Mesenchymal stem cell (in vitro differentiated cells and primary cell): Measurements from ENCODE around the gene SIK3.

Source experiments
- DNase-seq: peaks from one replicate; pipeline ENCODE4 v3.0.0-alpha.2; 2013
- H2AFZ ChIP-seq: one replicate; pipeline ENCODE4 v1.6.1; 2013; ENCODE audit warnings: low read depth, mild to moderate bottlenecking, control low read depth, inconsistent platforms, low read length, moderate library complexity
- H2AK5ac ChIP-seq: 2 replicates; pipeline ENCODE4 v1.6.1; 2013; ENCODE audit warnings: low read length, moderate library complexity, mild to moderate bottlenecking, inconsistent platforms; ENCODE audit not compliant: severe bottlenecking
- H2BK120ac ChIP-seq: one replicate; pipeline ENCODE4 v1.6.1; 2013; ENCODE audit warnings: low read depth, mild to moderate bottlenecking, inconsistent platforms, low read length, moderate library complexity
- H2BK12ac ChIP-seq, 2 experiments: one replicate each; pipeline ENCODE4 v1.6.1; 2013; ENCODE audit warnings: inconsistent platforms in 2 of 2, low read length in 2 of 2, mild to moderate bottlenecking in 2 of 2, moderate library complexity in 2 of 2, control low read depth in 1 of 2
- H2BK15ac ChIP-seq: one replicate; pipeline ENCODE4 v1.6.1; 2013; ENCODE audit warnings: mild to moderate bottlenecking, low read depth, inconsistent platforms; ENCODE audit not compliant: poor library complexity, severe bottlenecking
- H2BK5ac ChIP-seq: 2 replicates; pipeline ENCODE4 v1.6.1; 2013; ENCODE audit warnings: low read depth, mild to moderate bottlenecking, low read length, control low read depth, inconsistent platforms; ENCODE audit not compliant: poor library complexity, severe bottlenecking
- H3K14ac ChIP-seq, 2 experiments: one replicate each; pipeline ENCODE4 v1.6.1; 2013; ENCODE audit warnings: inconsistent platforms in 2 of 2, low read length in 2 of 2, control low read depth in 1 of 2, mild to moderate bottlenecking in 1 of 2, moderate library complexity in 1 of 2
- H3K18ac ChIP-seq, 2 experiments: one replicate each; pipeline ENCODE4 v1.6.1; 2013; ENCODE audit warnings: inconsistent platforms in 2 of 2, low read length in 2 of 2, control low read depth in 1 of 2, low read depth in 1 of 2, mild to moderate bottlenecking in 1 of 2
- H3K23ac ChIP-seq, 2 experiments: one replicate each; pipeline ENCODE4 v1.6.1; 2013; ENCODE audit warnings: inconsistent platforms in 2 of 2, low read length in 2 of 2, mild to moderate bottlenecking in 2 of 2, moderate library complexity in 2 of 2, control low read depth in 1 of 2
- H3K27ac ChIP-seq: 2 replicates; pipeline ENCODE4 v1.5.1; 2013; ENCODE audit warnings: mild to moderate bottlenecking, moderate library complexity, low read length, control low read depth, inconsistent platforms; ENCODE audit not compliant: poor library complexity, severe bottlenecking
- H3K27me3 ChIP-seq, 2 experiments: 2 replicates each; pipeline versions ENCODE4 v1.6.1 to v1.7.0; 2013; ENCODE audit warnings: low read length in 2 of 2, mild to moderate bottlenecking in 2 of 2, moderate library complexity in 2 of 2, control low read depth in 1 of 2, inconsistent platforms in 1 of 2; ENCODE audit not compliant: control insufficient read depth in 1 of 2, insufficient read depth in 1 of 2
- H3K36me3 ChIP-seq, 2 experiments: 2 replicates each; pipeline versions ENCODE4 v1.6.1 to v1.7.0; 2013; ENCODE audit warnings: low read length in 2 of 2, control low read depth in 1 of 2, inconsistent platforms in 1 of 2, low read depth in 1 of 2, mild to moderate bottlenecking in 1 of 2; ENCODE audit not compliant: insufficient read depth in 2 of 2, control insufficient read depth in 1 of 2
- H3K4ac ChIP-seq, 2 experiments: one replicate each; pipeline ENCODE4 v1.6.1; 2013; ENCODE audit warnings: inconsistent platforms in 2 of 2, low read length in 2 of 2, mild to moderate bottlenecking in 2 of 2, moderate library complexity in 2 of 2, control low read depth in 1 of 2, low read depth in 1 of 2
- H3K4me1 ChIP-seq: 2 replicates; pipeline ENCODE4 v1.6.1; 2013; ENCODE audit warnings: low read depth, low read length, control low read depth; ENCODE audit not compliant: control insufficient read depth, insufficient read depth
- H3K4me2 ChIP-seq: 2 replicates; pipeline ENCODE4 v1.6.1; 2013; ENCODE audit warnings: low read length, mild to moderate bottlenecking, inconsistent platforms; ENCODE audit not compliant: poor library complexity, severe bottlenecking
- H3K4me3 ChIP-seq, 2 experiments: 2 replicates each; pipeline versions ENCODE4 v1.5.1 to v1.7.0; 2013; ENCODE audit warnings: low read length in 2 of 2, mild to moderate bottlenecking in 2 of 2, control low read depth in 1 of 2, low read depth in 1 of 2; ENCODE audit not compliant: insufficient read depth in 1 of 2
- H3K79me1 ChIP-seq: replicated peaks from 2 replicates; pipeline ENCODE4 v1.6.1; 2013; ENCODE audit warnings: mild to moderate bottlenecking, control low read depth, low read length, inconsistent platforms; ENCODE audit not compliant: poor library complexity, severe bottlenecking
- H3K9ac ChIP-seq: 2 replicates; pipeline ENCODE4 v1.7.0; 2013; ENCODE audit warnings: mild to moderate bottlenecking, low read length, moderate library complexity
- H3K9me3 ChIP-seq: 2 replicates; pipeline ENCODE4 v1.7.0; 2013; ENCODE audit warnings: mild to moderate bottlenecking, low read length; ENCODE audit not compliant: control insufficient read depth
- H4K8ac ChIP-seq: one replicate; pipeline ENCODE4 v1.6.1; 2013; ENCODE audit warnings: inconsistent platforms, mild to moderate bottlenecking, low read length, moderate library complexity
- H4K91ac ChIP-seq: one replicate; pipeline ENCODE4 v1.6.1; 2013; ENCODE audit warnings: mild to moderate bottlenecking, low read length, inconsistent platforms
- WGBS: methylation state at CpG from one replicate; pipeline ENCODE4 v1.1.7; 2013; ENCODE audit warnings: mixed read lengths; 5-methylcytosine and 5-hydroxymethylcytosine counted together

Gene SIK3

DNA sequence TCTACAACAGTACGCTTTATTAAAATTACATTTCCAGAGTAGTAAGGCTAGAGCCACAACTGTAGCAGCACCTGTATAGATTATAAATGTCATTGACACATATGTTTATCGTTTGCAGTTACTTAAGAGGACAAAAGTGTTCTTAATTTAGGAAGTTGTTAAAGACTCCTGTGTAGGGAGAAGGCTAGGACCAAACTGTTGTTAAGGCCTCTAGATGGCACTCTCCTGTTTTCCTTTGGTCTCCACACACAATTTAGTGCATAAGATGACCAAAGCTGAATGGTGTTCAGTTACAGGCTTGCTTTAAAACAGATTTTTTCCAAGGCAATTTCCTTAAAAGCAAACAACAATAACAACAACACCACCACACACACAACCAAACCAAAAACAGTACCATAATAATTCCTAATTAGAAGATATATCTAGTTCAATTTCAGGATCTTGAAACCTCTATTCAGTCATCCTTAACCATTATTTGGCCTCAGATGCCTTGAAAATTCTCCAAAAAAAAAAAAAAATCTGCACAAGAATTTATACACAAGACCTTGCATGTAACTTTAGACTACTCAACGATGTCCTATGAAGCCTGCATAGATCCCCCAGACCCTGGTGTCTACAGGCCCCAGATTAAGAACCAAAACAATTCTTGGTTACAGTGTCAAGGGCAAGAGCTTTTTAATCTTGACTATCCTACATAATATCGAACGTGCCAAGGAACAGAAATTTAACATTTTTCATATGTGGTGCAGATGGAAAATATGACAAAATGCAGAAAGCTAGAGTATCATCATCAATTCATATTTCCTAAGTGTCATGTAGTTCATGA, 218.2 kb downstream of the SIK3 start:
- Histone ChIP-seq H3K14ac (no peak overlapping the region), H4K8ac (no peak overlapping the region), H4K91ac (no peak overlapping the region), H3K4me1 (peaks cover 3% of the 10 kb centered on the region), H2BK120ac (no peak overlapping the region), H3K23ac (no peak overlapping the region), H3K27me3 (no peaks in the 10 kb centered on the region), H2BK5ac (no peak overlapping the region), H3K9ac (peak overlapping the region; percentile 42), H3K18ac (no peak overlapping the region), H3K79me1 (peaks cover 6% of the 10 kb centered on the region), H2BK12ac (no peak overlapping the region), H3K36me3 (peaks cover 6 to 21% of the 10 kb centered on the region in 2 experiments), H3K4me3 (no peak overlapping the region), H3K4ac (no peak overlapping the region), H2AK5ac (no peak overlapping the region), H2BK15ac (no peak overlapping the region), H2AFZ (no peak overlapping the region), H3K9me3 (no peaks in the 10 kb centered on the region), H3K27ac (no peak overlapping the region), H3K4me2 (no peak overlapping the region)
- DNase-seq: peak; percentile 79
- 21% methylated on average over 2 of the region's 5 CpGs for WGBS

DNA sequence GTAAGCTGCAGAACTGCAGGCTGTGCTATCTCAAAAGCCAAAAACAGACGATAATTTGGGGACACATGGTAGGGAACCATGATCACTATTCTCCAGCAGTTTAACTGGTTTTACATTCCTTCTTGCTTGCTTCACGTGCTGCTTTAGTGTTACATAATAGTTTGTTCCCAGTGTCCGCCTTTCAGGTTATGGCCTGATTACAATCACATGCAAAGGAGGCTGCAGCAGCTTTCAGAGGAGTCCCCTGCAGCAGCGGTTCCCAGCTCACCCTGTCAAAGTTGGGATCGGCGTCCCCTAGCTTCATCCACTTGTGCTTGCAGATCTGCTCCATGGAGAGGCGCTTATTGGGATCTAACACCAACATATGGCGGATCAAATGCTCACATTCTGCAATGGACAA, 221.6 kb downstream of the SIK3 start:
- H3K36me3 ChIP-seq: peaks cover 15 to 47% of the 10 kb centered on the region in 2 experiments
- H3K9me3 ChIP-seq: no peaks in the 10 kb centered on the region
- no peak overlapping the region for H4K8ac ChIP-seq
- H4K91ac ChIP-seq: peak overlapping the region; percentile 31
- H3K79me1 ChIP-seq: peaks cover 8% of the 10 kb centered on the region
- H3K4me1 ChIP-seq: peaks cover 3% of the 10 kb centered on the region
- H3K4ac ChIP-seq: no peak overlapping the region
- no peak overlapping the region for H3K14ac ChIP-seq
- no peak overlapping the region for H2BK12ac ChIP-seq
- no peak overlapping the region for H3K9ac ChIP-seq
- no peak overlapping the region for H2BK5ac ChIP-seq
- no peak overlapping the region for H3K23ac ChIP-seq
- 94% methylated on average over 8 of the region's 8 CpGs for WGBS
- H2AFZ ChIP-seq: no peak overlapping the region
- H3K27me3 ChIP-seq: no peaks in the 10 kb centered on the region
- H2AK5ac ChIP-seq: no peak overlapping the region
- H3K18ac ChIP-seq: no peak overlapping the region
- no peak overlapping the region for H3K27ac ChIP-seq
- no peak for DNase-seq
- H3K4me3 ChIP-seq: no peak overlapping the region
- H3K4me2 ChIP-seq: no peak overlapping the region
- no peak overlapping the region for H2BK120ac ChIP-seq
- no peak overlapping the region for H2BK15ac ChIP-seq

DNA sequence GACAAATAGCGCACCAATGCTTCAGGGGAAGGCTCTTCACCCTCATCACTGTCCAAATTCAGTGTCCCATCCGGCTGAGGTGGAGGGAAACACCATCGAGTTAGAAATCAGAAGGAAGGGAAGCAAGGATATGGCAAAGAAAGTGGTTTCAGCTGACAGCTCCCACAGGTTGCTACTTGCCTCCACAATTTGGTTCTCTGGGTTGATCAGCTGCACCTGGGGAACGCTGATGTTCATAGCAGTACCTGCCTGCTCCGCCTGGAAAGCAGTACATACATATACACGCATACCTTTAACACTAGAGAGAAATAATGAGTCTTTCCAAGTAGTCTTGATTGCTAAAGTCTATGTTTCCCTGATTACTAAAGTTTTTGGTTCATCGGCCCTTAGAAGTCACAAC, 223.0 kb downstream of the SIK3 start:
- Histone ChIP-seq H3K23ac (no peak overlapping the region), H3K9me3 (no peaks in the 10 kb centered on the region), H2BK15ac (peak overlapping the region; percentile 63), H3K18ac (peak overlapping the region in 1 of 2 experiments; percentile 59), H3K27me3 (no peaks in the 10 kb centered on the region), H2AFZ (no peak overlapping the region), H3K36me3 (peaks cover 12 to 50% of the 10 kb centered on the region in 2 experiments), H2BK120ac (peak overlapping the region; percentile 52), H3K9ac (no peak overlapping the region), H2AK5ac (no peak overlapping the region), H3K4me1 (no peaks in the 10 kb centered on the region), H3K4me3 (no peak overlapping the region), H4K91ac (peak overlapping the region; percentile 78), H3K79me1 (peaks cover 6% of the 10 kb centered on the region), H3K14ac (no peak overlapping the region), H3K4me2 (no peak overlapping the region), H3K4ac (no peak overlapping the region), H3K27ac (no peak overlapping the region), H4K8ac (peak overlapping the region; percentile 76), H2BK12ac (no peak overlapping the region), H2BK5ac (no peak overlapping the region)
- no peak for DNase-seq
- WGBS: 100% methylated on average over 6 of the region's 7 CpGs

DNA sequence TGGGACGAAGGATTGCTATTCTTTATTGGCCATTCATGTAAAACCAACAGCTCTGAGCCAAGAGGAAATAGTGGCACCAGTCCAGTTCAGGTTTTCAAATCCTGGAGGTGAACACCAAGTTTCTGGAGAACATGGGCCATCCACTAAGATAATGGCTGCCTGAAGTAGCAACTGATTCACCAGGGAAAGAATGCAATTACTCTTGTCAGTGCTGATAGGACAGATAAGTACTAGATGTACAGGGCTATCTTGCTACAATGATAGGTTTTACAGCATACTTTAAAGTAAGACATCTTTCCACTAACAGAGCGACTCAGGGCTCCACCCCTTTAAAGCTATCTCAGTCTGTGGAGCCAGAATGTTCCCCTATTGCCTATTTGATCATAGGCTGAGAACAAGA, 224.0 kb downstream of the SIK3 start:
- no peak overlapping the region for H2BK120ac ChIP-seq
- no peak overlapping the region for H2BK5ac ChIP-seq
- no peaks in the 10 kb centered on the region for H3K9me3 ChIP-seq
- H2BK15ac ChIP-seq: no peak overlapping the region
- no peak overlapping the region for H3K18ac ChIP-seq
- H3K79me1 ChIP-seq: peaks cover 6% of the 10 kb centered on the region
- H4K8ac ChIP-seq: no peak overlapping the region
- no peak overlapping the region for H3K4ac ChIP-seq
- H3K27ac ChIP-seq: no peak overlapping the region
- H3K27me3 ChIP-seq: no peaks in the 10 kb centered on the region
- H3K4me2 ChIP-seq: no peak overlapping the region
- no peak overlapping the region for H3K14ac ChIP-seq
- H2AFZ ChIP-seq: no peak overlapping the region
- DNase-seq: peak; percentile 45
- H2BK12ac ChIP-seq: no peak overlapping the region
- no peak overlapping the region for H4K91ac ChIP-seq
- H3K9ac ChIP-seq: no peak overlapping the region
- no peaks in the 10 kb centered on the region for H3K4me1 ChIP-seq
- no peak overlapping the region for H3K23ac ChIP-seq
- H2AK5ac ChIP-seq: no peak overlapping the region
- H3K4me3 ChIP-seq: no peak overlapping the region
- 62% methylated on average over 2 of the region's 2 CpGs for WGBS
- peaks cover 14 to 60% of the 10 kb centered on the region in 2 experiments for H3K36me3 ChIP-seq
